Measurements from ENCODE around the gene EMID1. TPM values are rescaled to one million over a fixed set of nuclear protein-coding genes. Genes with fewer than 3 reads are reported as not detected.

EMID1 gene
- total and polyA plus RNA-seq, 10 donors, result 18.5 to 90.3 (median 61.2) TPM

GRCh38 chr22:29255064-29255621 is 49.4 kb downstream of the EMID1 start:
- 94 to 100% (median 98%) methylated on average over 9 to 11 of the region's 11 CpGs for WGBS, 5 donors
- H3K27ac ChIP-seq, result no peak overlapping the region
- H3K4me1 ChIP-seq, result peaks cover 0 to 8% (median 2%) of the 10 kb centered on the region in 6 donors
- H3K9me3 ChIP-seq, result no peaks in the 10 kb centered on the region
- DNase-seq, result no peak
- no peaks in the 10 kb centered on the region for H3K27me3 ChIP-seq (replicated peaks in 1 of 7)
- intact Hi-C loops (cut with DNase I; ENCODE audit: low total_unique reads), result no loop called here
- no peak for TF ChIP-seq CTCF (IDR thresholded peaks at IDR 0.05 in 8 of 11, conservative IDR thresholded peaks at IDR 0.05 in 3 of 11)
- peak in 2 of 3 donors; percentile 18 to 20 for TF ChIP-seq POLR2AphosphoS5 (IDR thresholded peaks at IDR 0.05)
- no peak overlapping the region for H3K4me3 ChIP-seq
- peaks cover 0 to 52% (median 0%) of the 10 kb centered on the region in 6 donors for H3K36me3 ChIP-seq

GRCh38 chr22:29256606-29257325 is 51.1 kb downstream of the EMID1 start:
- intact Hi-C loops (cut with DNase I; ENCODE audit: low total_unique reads), result no loop called here
- H3K27ac ChIP-seq, result no peak overlapping the region
- H3K36me3 ChIP-seq, result peaks cover 0 to 64% (median 4%) of the 10 kb centered on the region in 6 donors
- TF ChIP-seq CTCF (IDR thresholded peaks at IDR 0.05 in 8 of 11, conservative IDR thresholded peaks at IDR 0.05 in 3 of 11) (no peak), POLR2AphosphoS5 (IDR thresholded peaks at IDR 0.05) (no peak), POLR2A (IDR thresholded peaks at IDR 0.05) (no peak)
- no peak overlapping the region for H3K4me3 ChIP-seq
- DNase-seq, result no peak
- H3K9me3 ChIP-seq, result no peaks in the 10 kb centered on the region
- no peaks in the 10 kb centered on the region for H3K27me3 ChIP-seq (replicated peaks in 1 of 7)
- H3K4me1 ChIP-seq, result peaks cover 0 to 8% (median 2%) of the 10 kb centered on the region in 6 donors
- 84 to 95% (median 90%) methylated on average over 8 of the region's 8 CpGs for WGBS, 5 donors

- no peaks in the 10 kb centered on the region for H3K27me3 ChIP-seq (replicated peaks in 1 of 7)
- peaks cover 0 to 8% (median 2%) of the 10 kb centered on the region in 6 donors for H3K4me1 ChIP-seq
- H3K9me3 ChIP-seq, result no peaks in the 10 kb centered on the region
- peak; percentile 25 to 57 (median 51) for TF ChIP-seq POLR2AphosphoS5 (IDR thresholded peaks at IDR 0.05)
- no peak for TF ChIP-seq POLR2A (IDR thresholded peaks at IDR 0.05)
- WGBS, 5 donors, result 68 to 87% (median 76%) methylated on average over 6 to 8 of the region's 8 CpGs
- H3K36me3 ChIP-seq, result peaks cover 0 to 73% (median 4%) of the 10 kb centered on the region in 6 donors
- intact Hi-C loops (cut with DNase I; ENCODE audit: low total_unique reads), result no loop called here
- peak overlapping the region in 1 of 8 donors; percentile 53 for H3K27ac ChIP-seq
- DNase-seq, result no peak
- no peak overlapping the region for H3K4me3 ChIP-seq
Observed at GRCh38 chr22:29257751-29258181, 52.1 kb downstream of the EMID1 start.

- peak in 2 of 3 donors; percentile 41 to 54 for TF ChIP-seq POLR2AphosphoS5 (IDR thresholded peaks at IDR 0.05)
- TF ChIP-seq POLR2A (IDR thresholded peaks at IDR 0.05), result no peak
- TF ChIP-seq CTCF (IDR thresholded peaks at IDR 0.05 in 8 of 11, conservative IDR thresholded peaks at IDR 0.05 in 3 of 11), result no peak
- peaks cover 0 to 79% (median 4%) of the 10 kb centered on the region in 6 donors for H3K36me3 ChIP-seq
- no peaks in the 10 kb centered on the region for H3K27me3 ChIP-seq (replicated peaks in 1 of 7)
- intact Hi-C loops (cut with DNase I; ENCODE audit: low total_unique reads), result no loop called here
- DNase-seq, result peak; percentile 74
- no peaks in the 10 kb centered on the region for H3K9me3 ChIP-seq
- no peak overlapping the region for H3K4me3 ChIP-seq
- 87 to 93% (median 92%) methylated on average over 5 to 17 of the region's 17 CpGs for WGBS, 5 donors
- H3K4me1 ChIP-seq, result peaks cover 0 to 11% (median 2%) of the 10 kb centered on the region in 6 donors
- H3K27ac ChIP-seq, result peak overlapping the region in 1 of 8 donors; percentile 53
Observed at GRCh38 chr22:29258407-29259252, 52.9 kb downstream of the EMID1 start.

All from spleen (tissue), 11 donors.